ENCODE measurements around the gene SPOCD1.

DNA sequence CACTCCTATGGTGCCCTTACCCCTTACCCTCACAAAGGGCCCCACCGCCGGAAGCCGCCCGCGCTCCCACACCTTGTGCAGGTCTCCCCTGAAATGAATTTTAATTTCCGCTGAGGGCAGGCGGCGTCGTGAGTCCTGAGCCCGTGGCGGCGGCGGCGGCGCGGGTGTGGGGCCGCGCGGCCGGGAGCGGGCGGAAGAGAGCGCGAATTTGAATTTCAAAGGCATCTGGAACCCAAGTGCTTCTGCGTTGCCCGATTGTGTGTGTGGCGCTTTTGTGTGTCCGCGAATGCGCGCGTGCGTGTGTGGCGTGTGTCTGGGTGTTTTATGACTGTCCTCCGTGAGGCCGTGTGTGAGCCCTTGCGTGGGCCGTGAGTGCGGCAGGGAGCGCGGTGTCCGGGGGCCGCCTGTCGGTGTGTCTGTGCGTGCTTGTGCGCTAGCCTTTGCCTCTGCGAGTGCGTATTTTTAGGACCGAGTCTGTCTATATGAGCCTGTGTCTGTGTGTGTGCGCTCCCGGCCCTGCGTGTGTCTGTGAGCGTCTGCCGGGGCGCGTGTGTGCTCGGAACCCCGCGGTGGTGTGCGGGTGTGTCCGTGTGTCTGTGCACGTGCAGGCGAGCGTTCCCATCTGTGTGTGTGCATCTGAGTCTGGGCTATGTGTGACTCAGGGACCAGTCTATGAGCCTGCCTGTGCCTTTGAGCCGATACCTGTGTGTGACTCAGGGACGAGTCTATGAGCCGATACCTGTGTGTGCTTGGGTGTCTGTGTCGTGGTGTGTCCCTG is 43.7 kb downstream of the SPOCD1 start:
- TF ChIP-seq, protein P1, sequence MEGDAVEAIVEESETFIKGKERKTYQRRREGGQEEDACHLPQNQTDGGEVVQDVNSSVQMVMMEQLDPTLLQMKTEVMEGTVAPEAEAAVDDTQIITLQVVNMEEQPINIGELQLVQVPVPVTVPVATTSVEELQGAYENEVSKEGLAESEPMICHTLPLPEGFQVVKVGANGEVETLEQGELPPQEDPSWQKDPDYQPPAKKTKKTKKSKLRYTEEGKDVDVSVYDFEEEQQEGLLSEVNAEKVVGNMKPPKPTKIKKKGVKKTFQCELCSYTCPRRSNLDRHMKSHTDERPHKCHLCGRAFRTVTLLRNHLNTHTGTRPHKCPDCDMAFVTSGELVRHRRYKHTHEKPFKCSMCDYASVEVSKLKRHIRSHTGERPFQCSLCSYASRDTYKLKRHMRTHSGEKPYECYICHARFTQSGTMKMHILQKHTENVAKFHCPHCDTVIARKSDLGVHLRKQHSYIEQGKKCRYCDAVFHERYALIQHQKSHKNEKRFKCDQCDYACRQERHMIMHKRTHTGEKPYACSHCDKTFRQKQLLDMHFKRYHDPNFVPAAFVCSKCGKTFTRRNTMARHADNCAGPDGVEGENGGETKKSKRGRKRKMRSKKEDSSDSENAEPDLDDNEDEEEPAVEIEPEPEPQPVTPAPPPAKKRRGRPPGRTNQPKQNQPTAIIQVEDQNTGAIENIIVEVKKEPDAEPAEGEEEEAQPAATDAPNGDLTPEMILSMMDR (conservative IDR thresholded peaks at IDR 0.05) = no peak
- no peak for TF ChIP-seq EZH2 (IDR thresholded peaks at IDR 0.05; ENCODE audit: low read depth)
